K562 (cell line): ENCODE measurements around the gene IKZF3.

Source experiments
- BCOR ChIP-seq: fragments of 450-650 bp; IDR thresholded peaks from 2 replicates; pipeline ENCODE4 v1.6.1; 2016
- BMI1 ChIP-seq: fragments of 150-350 bp; IDR thresholded peaks from 2 replicates; pipeline ENCODE4 v1.6.1; 2014; ENCODE audit warnings: low read length
- EP300 ChIP-seq: IDR thresholded peaks from 2 replicates; pipeline ENCODE4 v1.6.1; 2012; ENCODE audit warnings: low read length, improper control_type of control experiment
- HNRNPH1 ChIP-seq: fragments of 200-400 bp; formaldehyde crosslinking; optimal IDR thresholded peaks from 2 replicates; pipeline ENCODE3; 2017; ENCODE audit warnings: low read depth, mild to moderate bottlenecking, low read length, moderate library complexity
- MAX ChIP-seq: sonication (generic); formaldehyde crosslinking; IDR thresholded peaks from 2 replicates; pipeline ENCODE4 v1.9.0; 2022; ENCODE audit warnings: mild to moderate bottlenecking, missing genetic modification reagents
- POLR2A ChIP-seq: fragments of 450-650 bp; conservative IDR thresholded peaks from 2 replicates; pipeline ENCODE4 v1.6.1; 2016
- REST ChIP-seq, 2 experiments: fragments of 450-650 bp; formaldehyde crosslinking in 1 of 2; IDR thresholded peaks; 2 replicates each; pipeline versions ENCODE4 v1.4.0 to v1.6.1; 2014 to 2020; ENCODE audit warnings: mild to moderate bottlenecking in 2 of 2, borderline replicate concordance in 1 of 2, low read depth in 1 of 2
- RFX5 ChIP-seq: IDR thresholded peaks from 2 replicates; pipeline ENCODE4 v1.6.1; 2011; ENCODE audit warnings: low read depth, mild to moderate bottlenecking, improper control_type of control experiment, low read length
- U2AF1 ChIP-seq: fragments of 200-400 bp; formaldehyde crosslinking; optimal IDR thresholded peaks from 2 replicates; pipeline ENCODE3; 2017; ENCODE audit warnings: mild to moderate bottlenecking, low read depth, low read length, moderate library complexity
- U2AF2 ChIP-seq: fragments of 200-400 bp; formaldehyde crosslinking; optimal IDR thresholded peaks from 2 replicates; pipeline ENCODE3; 2017; ENCODE audit warnings: low read depth, mild to moderate bottlenecking, low read length
- ZBTB12 ChIP-seq: fragments of 250-450 bp; sonication (Bioruptor Pico); IDR thresholded peaks from 2 replicates; pipeline ENCODE4 v1.4.0; 2020
- ZNF121 ChIP-seq: sonication (generic); formaldehyde crosslinking; conservative IDR thresholded peaks from 2 replicates; pipeline ENCODE4 v1.8.0; 2022; ENCODE audit warnings: missing genetic modification reagents
- ZZZ3 ChIP-seq: fragments of 450-650 bp; IDR thresholded peaks from 2 replicates; pipeline ENCODE4 v1.6.1; 2016; ENCODE audit warnings: antibody characterized with exemption, mild to moderate bottlenecking, moderate library complexity

- TF ChIP-seq ZZZ3 = no peak
- no peak for TF ChIP-seq U2AF1
- TF ChIP-seq EP300 = no peak
- no peak for TF ChIP-seq HNRNPH1
- TF ChIP-seq BMI1 = no peak
- no peak for TF ChIP-seq RFX5
- no peak for TF ChIP-seq ZNF121
- TF ChIP-seq MAX (CRISPR knock-in tag) = no peak
- TF ChIP-seq REST (IDR thresholded peaks at IDR 0.05; ENCODE audit: borderline replicate concordance) = no peak
- no peak for TF ChIP-seq REST (CRISPR knock-in tag; IDR thresholded peaks at IDR 0.05; ENCODE audit: low read depth)
- no peak for TF ChIP-seq ZBTB12
- TF ChIP-seq POLR2A = no peak
- no peak for TF ChIP-seq U2AF2
- no peak for TF ChIP-seq BCOR
Measured at GRCh38 chr17:39794249-39794970, 69.7 kb downstream of the IKZF3 start.
